Immature natural killer cell (primary cell): ENCODE measurements around the gene A1CF. TPM values are rescaled to one million over a fixed set of nuclear protein-coding genes. Genes with fewer than 3 reads are reported as not detected.
"Not testable (repeated sequence)": the region's sequence is repeated elsewhere in the genome, so short reads cannot be mapped to it uniquely, and the experiment has no call there.

Source experiments
- DNase-seq, 3 donors: peaks; one replicate each; pipeline ENCODE4 v3.0.0; 2022; ENCODE audit warnings: mixed read lengths in 1 of 3
- H3K27ac Mint-ChIP-seq, 6 donors: one replicate each; pipeline ENCODE4 v1.8.0; 2020; ENCODE audit warnings: mixed read lengths in 6 of 6, mild to moderate bottlenecking in 5 of 6, inconsistent platforms in 4 of 6, moderate library complexity in 3 of 6
- H3K27me3 Mint-ChIP-seq, 3 donors: one replicate each; pipeline ENCODE4 v1.8.0; 2020 to 2021; ENCODE audit warnings: low read depth in 3 of 3, mild to moderate bottlenecking in 3 of 3, mixed read lengths in 3 of 3, moderate library complexity in 3 of 3, inconsistent platforms in 1 of 3
- H3K36me3 Mint-ChIP-seq, 3 donors: one replicate each; pipeline ENCODE4 v1.8.0; 2020; ENCODE audit warnings: mixed read lengths in 3 of 3, inconsistent platforms in 2 of 3, mild to moderate bottlenecking in 2 of 3
- H3K4me1 Mint-ChIP-seq, 2 donors: one replicate each; pipeline ENCODE4 v1.8.0; 2020; ENCODE audit warnings: inconsistent platforms in 2 of 2, mild to moderate bottlenecking in 2 of 2, mixed read lengths in 2 of 2, moderate library complexity in 1 of 2
- H3K4me3 Mint-ChIP-seq, 5 donors: one replicate each; pipeline ENCODE4 v1.8.0; 2020; ENCODE audit warnings: mild to moderate bottlenecking in 5 of 5, mixed read lengths in 5 of 5, inconsistent platforms in 3 of 5, moderate library complexity in 3 of 5
- H3K9me3 Mint-ChIP-seq, 6 donors: one replicate each; pipeline ENCODE4 v1.8.0; 2020; ENCODE audit warnings: mild to moderate bottlenecking in 6 of 6, mixed read lengths in 6 of 6, inconsistent platforms in 4 of 6, moderate library complexity in 3 of 6
- polyA plus RNA-seq, 3 donors: library from polyadenylated mRNA; unstranded; fragments of 300-500 nt; fragmentation: Illumina TruSeq; gene quantifications; one replicate each; pipeline ENCODE4 v1.2.3, GENCODE V29; 2021

A1CF gene, protein sequence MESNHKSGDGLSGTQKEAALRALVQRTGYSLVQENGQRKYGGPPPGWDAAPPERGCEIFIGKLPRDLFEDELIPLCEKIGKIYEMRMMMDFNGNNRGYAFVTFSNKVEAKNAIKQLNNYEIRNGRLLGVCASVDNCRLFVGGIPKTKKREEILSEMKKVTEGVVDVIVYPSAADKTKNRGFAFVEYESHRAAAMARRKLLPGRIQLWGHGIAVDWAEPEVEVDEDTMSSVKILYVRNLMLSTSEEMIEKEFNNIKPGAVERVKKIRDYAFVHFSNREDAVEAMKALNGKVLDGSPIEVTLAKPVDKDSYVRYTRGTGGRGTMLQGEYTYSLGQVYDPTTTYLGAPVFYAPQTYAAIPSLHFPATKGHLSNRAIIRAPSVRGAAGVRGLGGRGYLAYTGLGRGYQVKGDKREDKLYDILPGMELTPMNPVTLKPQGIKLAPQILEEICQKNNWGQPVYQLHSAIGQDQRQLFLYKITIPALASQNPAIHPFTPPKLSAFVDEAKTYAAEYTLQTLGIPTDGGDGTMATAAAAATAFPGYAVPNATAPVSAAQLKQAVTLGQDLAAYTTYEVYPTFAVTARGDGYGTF
- polyA plus RNA-seq = not detected

DNA sequence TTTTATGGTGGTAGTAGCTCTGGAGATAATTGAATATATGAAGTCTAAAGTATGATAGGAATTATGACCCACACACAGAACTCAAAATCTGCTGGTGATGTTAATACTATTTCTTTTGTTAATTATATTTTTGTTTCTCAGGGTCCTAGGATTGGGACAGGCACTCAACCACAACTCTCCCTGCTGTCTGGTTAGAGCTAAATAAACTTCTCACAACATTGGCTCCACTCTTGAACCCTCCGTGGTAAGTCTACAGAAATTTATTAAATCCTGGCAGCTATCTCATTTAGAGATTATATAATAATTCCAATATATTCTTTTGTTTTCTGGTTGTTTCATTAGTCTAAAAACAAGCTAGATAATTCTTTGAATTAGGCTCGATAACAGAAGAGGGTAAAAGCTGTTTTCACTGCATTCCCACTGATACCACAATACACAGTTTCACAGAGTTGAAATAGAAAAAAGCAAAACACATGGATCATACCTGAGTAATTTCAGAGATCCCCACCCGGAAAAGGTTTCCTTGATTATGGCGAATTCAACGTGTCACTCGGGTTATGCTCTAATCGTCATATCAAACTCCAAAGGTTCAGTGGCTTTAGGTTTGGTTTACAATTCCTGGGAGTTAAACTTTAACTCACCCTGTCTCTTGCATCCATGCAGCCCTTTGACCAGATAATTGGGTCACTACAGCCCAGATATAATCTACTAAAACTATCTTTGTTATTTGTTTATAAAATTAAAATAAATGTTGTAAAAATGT lies at the start of gene A1CF:
Gene A1CF, minus strand, starts transcription at position 531 of the 763 bp plus-strand sequence. CDS start 25,687 bp downstream, outside the sequence.
- DNase-seq = no peak
- H3K36me3 Mint-ChIP-seq = no peaks in the 10 kb centered on the region
- no peaks in the 10 kb centered on the region for H3K4me1 Mint-ChIP-seq
- no peaks in the 10 kb centered on the region for H3K9me3 Mint-ChIP-seq
- H3K27me3 Mint-ChIP-seq = peaks cover 2 to 11% (median 11%) of the 10 kb centered on the region in 3 donors
- no peak within 1 kb of the TSS for H3K4me3 Mint-ChIP-seq
- H3K27ac Mint-ChIP-seq = no peak within 1 kb of the TSS

DNA sequence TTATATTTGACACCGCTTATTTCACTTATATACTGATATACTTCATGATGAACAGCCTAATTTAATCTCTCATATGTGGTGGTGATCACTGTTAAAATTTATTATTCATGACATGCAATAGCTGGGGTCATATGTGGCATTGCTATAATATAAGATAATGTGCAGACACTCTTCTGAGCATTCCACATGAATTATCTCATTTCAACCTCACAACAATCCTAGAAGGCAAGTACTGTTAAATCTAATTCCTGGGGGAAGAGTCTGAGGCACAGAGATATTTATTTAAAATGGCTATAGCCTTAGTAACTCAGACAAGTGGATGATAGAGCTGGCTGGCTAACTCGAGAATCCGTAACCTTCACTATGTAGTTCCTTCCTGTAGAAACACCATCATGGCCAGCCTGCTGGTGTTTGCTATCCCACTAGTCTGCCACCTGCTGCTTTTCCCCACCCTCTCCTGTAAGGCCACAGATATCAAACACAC lies 46.6 kb upstream of the A1CF start:
- Mint-ChIP-seq H3K27me3 (peaks cover 0 to 7% (median 6%) of the 10 kb centered on the region in 3 donors), H3K4me1 (no peaks in the 10 kb centered on the region), H3K36me3 (no peaks in the 10 kb centered on the region), H3K27ac (no peak overlapping the region), H3K9me3 (peaks cover 0 to 2% (median 0%) of the 10 kb centered on the region in 6 donors), H3K4me3 (no peak overlapping the region)
- DNase-seq = no peak

GRCh38 chr10:50929670-50930069 lies 44.2 kb upstream of the A1CF start:
- peaks cover 0 to 7% (median 0%) of the 10 kb centered on the region in 6 donors for H3K9me3 Mint-ChIP-seq
- H3K27me3 Mint-ChIP-seq = peaks cover 0 to 3% (median 2%) of the 10 kb centered on the region in 3 donors
- no peaks in the 10 kb centered on the region for H3K36me3 Mint-ChIP-seq
- H3K27ac Mint-ChIP-seq = no peak overlapping the region
- DNase-seq = no peak
- no peak overlapping the region for H3K4me3 Mint-ChIP-seq
- no peaks in the 10 kb centered on the region for H3K4me1 Mint-ChIP-seq

DNA sequence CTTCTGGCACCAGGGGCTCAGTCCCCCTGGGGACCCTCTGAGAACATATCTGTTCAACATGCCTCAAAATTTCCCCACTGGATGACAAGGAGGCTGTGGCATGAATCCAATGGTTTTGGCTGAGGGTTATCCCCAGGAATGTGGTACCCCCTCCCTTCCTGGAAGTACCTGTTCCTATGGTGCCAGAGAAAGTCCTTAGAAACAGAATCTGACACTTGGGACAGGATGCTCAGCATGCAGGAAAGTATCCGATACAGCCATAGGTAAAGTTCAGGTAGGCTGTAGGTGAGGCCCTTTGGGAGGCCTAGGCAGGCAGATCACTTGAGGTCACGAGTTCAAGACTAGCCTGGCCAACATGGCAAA lies 42.7 kb upstream of the A1CF start:
- H3K4me1 Mint-ChIP-seq = no peaks in the 10 kb centered on the region
- H3K27ac Mint-ChIP-seq = no peak overlapping the region
- no peak overlapping the region for H3K4me3 Mint-ChIP-seq
- H3K36me3 Mint-ChIP-seq = peaks cover 0 to 5% (median 4%) of the 10 kb centered on the region in 3 donors
- H3K27me3 Mint-ChIP-seq = peaks cover 0 to 3% (median 0%) of the 10 kb centered on the region in 3 donors
- DNase-seq = no peak
- peaks cover 2 to 14% (median 7%) of the 10 kb centered on the region in 6 donors for H3K9me3 Mint-ChIP-seq

DNA sequence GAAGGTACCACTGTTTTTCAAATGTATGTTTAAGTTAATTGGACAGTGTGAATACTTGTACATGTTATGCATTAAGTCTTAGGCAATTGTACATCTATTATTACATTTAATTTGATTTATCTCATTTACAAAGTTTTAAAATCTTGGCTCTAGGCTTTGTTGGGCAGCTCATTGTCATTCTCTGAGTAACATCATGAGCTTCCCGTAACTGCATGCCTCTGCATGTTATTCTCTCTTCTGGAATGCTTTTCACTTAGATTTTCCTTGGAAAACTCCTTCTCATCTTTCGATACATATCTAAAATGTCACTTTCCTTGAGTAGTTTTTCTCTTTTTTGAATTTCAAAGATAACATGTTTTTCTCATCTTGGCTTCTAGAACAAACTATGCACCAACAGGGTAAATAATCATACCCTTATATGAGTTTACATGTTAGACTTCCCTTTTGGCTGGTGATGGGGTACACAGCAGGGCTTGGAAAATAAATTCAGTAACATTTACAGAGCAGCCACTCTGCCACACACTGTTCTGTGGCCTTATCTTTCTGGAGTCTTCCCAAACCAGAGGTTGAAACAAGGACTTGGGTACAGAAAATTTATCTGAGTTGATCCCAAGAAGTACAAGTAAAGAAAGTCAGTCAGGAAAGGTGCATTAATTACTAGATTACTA lies 42.2 kb upstream of the A1CF start:
- H3K4me1 Mint-ChIP-seq = no peaks in the 10 kb centered on the region
- peaks cover 2 to 14% (median 7%) of the 10 kb centered on the region in 6 donors for H3K9me3 Mint-ChIP-seq
- DNase-seq = no peak
- peaks cover 0 to 3% (median 0%) of the 10 kb centered on the region in 3 donors for H3K27me3 Mint-ChIP-seq
- no peak overlapping the region for H3K4me3 Mint-ChIP-seq
- no peak overlapping the region for H3K27ac Mint-ChIP-seq
- peaks cover 0 to 5% (median 4%) of the 10 kb centered on the region in 3 donors for H3K36me3 Mint-ChIP-seq

- H3K9me3 Mint-ChIP-seq = peaks cover 2 to 15% (median 10%) of the 10 kb centered on the region in 6 donors
- not testable (repeated sequence) for H3K27ac Mint-ChIP-seq, H3K36me3 Mint-ChIP-seq, DNase-seq, H3K4me1 Mint-ChIP-seq, H3K4me3 Mint-ChIP-seq, H3K27me3 Mint-ChIP-seq
Measured at GRCh38 chr10:50923471-50923870, 38.0 kb upstream of the A1CF start.

DNA sequence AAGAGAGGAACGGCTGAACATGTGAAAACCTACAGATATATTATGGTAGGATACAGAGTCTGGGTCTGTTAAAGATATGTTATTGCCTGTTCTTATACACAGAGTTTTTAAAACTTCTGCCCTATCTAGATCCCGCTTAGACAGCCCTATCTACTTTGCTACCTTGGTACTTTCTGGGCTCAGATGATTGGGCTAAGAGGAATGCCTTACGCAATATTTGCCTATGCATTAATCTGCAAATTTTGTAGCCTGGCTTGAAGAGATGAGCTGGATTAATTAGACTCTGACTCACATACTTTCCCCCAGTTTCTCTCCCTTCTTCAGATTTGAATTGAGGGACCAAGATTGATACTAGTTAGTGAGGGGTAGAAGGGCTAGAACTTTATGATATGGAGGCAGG lies 33.6 kb upstream of the A1CF start:
- Mint-ChIP-seq H3K36me3 (peaks cover 0 to 3% (median 2%) of the 10 kb centered on the region in 3 donors), H3K4me1 (no peaks in the 10 kb centered on the region), H3K9me3 (peaks cover 2 to 9% (median 6%) of the 10 kb centered on the region in 6 donors), H3K4me3 (no peak overlapping the region), H3K27ac (no peak overlapping the region), H3K27me3 (no peaks in the 10 kb centered on the region)
- DNase-seq = no peak

GRCh38 chr10:50918529-50918928 lies 33.1 kb upstream of the A1CF start:
- no peak for DNase-seq
- Mint-ChIP-seq H3K36me3 (no peaks in the 10 kb centered on the region), H3K27ac (no peak overlapping the region), H3K4me3 (no peak overlapping the region), H3K4me1 (no peaks in the 10 kb centered on the region), H3K9me3 (peaks cover 0 to 10% (median 2%) of the 10 kb centered on the region in 6 donors), H3K27me3 (no peaks in the 10 kb centered on the region)

DNA sequence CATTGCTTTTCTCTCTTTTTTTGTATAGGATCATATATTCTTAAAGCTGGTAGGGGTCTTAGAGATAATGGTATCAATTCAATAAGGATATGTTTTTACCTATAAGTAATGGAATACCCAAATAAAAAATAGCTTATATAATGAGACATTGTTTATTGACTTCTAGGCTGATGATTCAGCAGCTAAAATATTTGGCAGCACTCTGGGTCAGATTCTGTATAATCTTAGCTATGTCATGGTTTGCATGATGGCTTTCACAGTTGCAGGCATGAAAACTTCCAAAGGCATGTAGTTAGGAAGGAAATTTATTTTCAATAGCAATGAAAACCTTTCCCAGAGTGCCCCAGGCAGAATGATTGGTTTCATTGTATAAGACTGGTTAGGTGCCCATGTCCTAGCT lies 32.1 kb upstream of the A1CF start:
- H3K4me1 Mint-ChIP-seq = no peaks in the 10 kb centered on the region
- H3K36me3 Mint-ChIP-seq = no peaks in the 10 kb centered on the region
- peaks cover 3 to 13% (median 4%) of the 10 kb centered on the region in 6 donors for H3K9me3 Mint-ChIP-seq

DNA sequence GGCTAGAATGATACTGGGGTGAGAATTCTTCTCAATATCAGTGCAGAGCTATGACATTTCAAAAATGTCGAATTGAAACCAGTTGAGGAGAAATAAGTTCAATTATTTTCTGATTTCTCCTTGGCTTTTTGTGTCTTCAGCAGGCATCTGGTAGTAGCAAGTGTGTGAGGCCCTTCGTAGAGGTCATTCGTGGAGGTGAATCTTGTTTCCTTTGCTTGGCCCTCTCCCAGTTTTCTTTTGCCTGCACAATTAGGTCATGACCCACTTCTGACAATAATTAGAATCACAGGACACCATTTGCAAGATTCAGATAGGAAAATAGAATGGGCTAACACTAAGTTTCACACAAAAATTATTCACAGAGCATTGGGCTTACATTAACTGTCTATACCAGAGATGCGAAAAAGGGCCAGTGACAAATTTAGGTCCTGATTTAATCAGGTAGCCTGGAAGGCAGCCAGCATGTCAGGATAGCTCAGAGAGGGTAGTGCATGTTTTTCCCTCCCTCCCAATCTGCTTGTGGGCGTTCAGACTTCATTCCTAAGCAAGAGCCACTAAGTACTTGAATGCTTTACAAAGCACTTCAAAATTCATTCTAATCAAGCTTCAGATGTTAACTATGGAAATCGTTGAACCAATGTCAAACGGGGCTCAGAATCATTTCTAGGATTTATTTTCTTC lies 24.0 kb upstream of the A1CF start:
- Mint-ChIP-seq H3K9me3 (peaks cover 0 to 15% (median 4%) of the 10 kb centered on the region in 6 donors), H3K4me1 (no peaks in the 10 kb centered on the region), H3K27me3 (no peaks in the 10 kb centered on the region), H3K36me3 (no peaks in the 10 kb centered on the region), H3K4me3 (no peak overlapping the region), H3K27ac (no peak overlapping the region)
- no peak for DNase-seq

More for the DNA sequence above, 32.1 kb upstream of the A1CF start:
- Mint-ChIP-seq H3K27ac (no peak overlapping the region), H3K27me3 (no peaks in the 10 kb centered on the region), H3K4me3 (no peak overlapping the region)
- no peak for DNase-seq

DNA sequence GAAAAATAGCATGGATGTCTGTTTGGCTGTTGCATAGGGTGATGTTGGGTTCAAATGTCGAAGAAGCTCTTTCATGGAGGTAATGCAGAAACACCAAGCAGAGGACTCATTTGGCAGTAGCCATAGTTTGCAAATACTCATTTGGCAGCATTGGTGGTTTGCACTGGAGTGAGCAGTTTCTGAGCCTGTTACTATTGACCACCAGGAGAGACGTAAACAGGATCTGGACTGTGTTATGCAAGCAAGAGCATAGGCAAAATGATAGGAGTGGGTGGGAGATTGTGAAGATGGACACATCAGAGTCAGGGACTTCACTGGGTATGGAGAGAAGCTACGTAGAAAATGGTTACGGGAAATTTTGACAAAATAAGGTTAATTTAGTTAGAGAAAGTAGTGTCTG lies 22.9 kb upstream of the A1CF start:
- Mint-ChIP-seq H3K27ac (no peak overlapping the region), H3K4me1 (no peaks in the 10 kb centered on the region), H3K36me3 (no peaks in the 10 kb centered on the region), H3K27me3 (peaks cover 0 to 4% (median 0%) of the 10 kb centered on the region in 3 donors), H3K4me3 (no peak overlapping the region), H3K9me3 (peaks cover 0 to 15% (median 3%) of the 10 kb centered on the region in 6 donors)
- DNase-seq = no peak

- peaks cover 0 to 10% (median 0%) of the 10 kb centered on the region in 6 donors for H3K9me3 Mint-ChIP-seq
- not testable (repeated sequence) for H3K27me3 Mint-ChIP-seq, H3K4me3 Mint-ChIP-seq, H3K36me3 Mint-ChIP-seq, H3K27ac Mint-ChIP-seq, DNase-seq, H3K4me1 Mint-ChIP-seq
Measured at GRCh38 chr10:50905797-50906196, 20.4 kb upstream of the A1CF start.

DNA sequence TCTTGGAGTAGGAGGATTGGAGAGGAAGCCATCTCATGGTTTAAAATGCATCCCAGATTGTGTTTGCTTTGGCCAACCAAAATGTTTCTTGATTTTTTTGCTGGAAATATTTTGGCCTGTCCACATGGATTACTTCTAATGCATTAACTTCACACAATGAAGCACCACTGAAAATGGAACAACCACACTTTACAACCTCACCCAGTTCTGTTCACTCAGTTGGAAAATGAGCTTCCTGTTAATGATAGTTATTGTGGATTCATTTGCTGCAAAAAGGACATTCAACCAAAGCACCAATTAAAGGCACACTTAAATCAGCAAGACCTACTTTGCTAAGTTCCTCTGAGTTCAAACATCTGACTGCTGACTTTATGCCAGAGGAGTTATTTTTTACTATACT lies 11.3 kb upstream of the A1CF start:
- Mint-ChIP-seq H3K27ac (no peak overlapping the region), H3K4me3 (no peak overlapping the region), H3K36me3 (no peaks in the 10 kb centered on the region), H3K4me1 (no peaks in the 10 kb centered on the region), H3K9me3 (peaks cover 0 to 6% (median 0%) of the 10 kb centered on the region in 6 donors), H3K27me3 (peaks cover 2 to 6% (median 5%) of the 10 kb centered on the region in 3 donors)
- no peak for DNase-seq
